HCEC 1CT (cell line): ENCODE data around the gene BICD2.
A peak's percentile ranks its signal among the peaks of the same experiment; 100 is the strongest.
"Not testable (repeated sequence)": the region's sequence is repeated elsewhere in the genome, so short reads cannot be mapped to it uniquely, and the experiment has no call there.

ENCODE experiments used
- DNase-seq: peaks from one replicate; pipeline ENCODE4 v3.0.0-alpha.2; 2017

BICD2 gene

DNA sequence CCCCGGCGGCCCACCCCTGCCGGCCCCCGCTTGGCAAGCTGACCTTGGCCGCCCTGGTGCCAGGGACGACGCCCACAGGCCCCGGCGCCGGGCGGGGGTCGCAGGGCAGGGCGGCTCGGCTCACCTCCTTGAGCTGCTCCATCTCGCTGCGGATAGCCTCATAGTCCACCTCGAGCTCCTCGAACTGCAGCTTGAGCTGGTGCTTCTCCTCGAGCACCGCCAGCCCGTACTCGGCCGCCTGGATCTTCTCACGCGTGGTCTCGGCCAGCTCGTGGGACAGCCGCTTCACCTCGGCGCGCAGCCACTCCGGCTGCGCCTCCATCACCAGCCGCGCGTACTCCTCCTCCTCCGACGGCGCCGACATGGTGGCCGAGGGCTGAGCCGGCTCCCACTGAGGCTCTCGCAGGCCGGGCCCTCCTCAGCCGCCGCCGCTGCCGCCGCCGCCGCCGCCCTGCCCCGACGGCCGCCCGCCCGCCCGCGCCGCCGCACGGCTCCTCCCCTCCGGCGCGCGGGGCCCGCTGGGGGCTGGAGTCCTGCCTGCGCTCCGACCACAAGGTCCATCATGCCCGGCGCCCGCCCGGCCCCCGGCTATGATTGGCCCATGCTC lies at the start of gene BICD2:
Gene BICD2, minus strand, starts transcription at position 453 of the 607 bp plus-strand sequence. Its CDS starts 89 bp downstream, at position 364.
- no peak for DNase-seq

GRCh38 chr9:92809629-92810326 lies 45.1 kb upstream of the BICD2 start:
- DNase-seq = not testable (repeated sequence)

DNA sequence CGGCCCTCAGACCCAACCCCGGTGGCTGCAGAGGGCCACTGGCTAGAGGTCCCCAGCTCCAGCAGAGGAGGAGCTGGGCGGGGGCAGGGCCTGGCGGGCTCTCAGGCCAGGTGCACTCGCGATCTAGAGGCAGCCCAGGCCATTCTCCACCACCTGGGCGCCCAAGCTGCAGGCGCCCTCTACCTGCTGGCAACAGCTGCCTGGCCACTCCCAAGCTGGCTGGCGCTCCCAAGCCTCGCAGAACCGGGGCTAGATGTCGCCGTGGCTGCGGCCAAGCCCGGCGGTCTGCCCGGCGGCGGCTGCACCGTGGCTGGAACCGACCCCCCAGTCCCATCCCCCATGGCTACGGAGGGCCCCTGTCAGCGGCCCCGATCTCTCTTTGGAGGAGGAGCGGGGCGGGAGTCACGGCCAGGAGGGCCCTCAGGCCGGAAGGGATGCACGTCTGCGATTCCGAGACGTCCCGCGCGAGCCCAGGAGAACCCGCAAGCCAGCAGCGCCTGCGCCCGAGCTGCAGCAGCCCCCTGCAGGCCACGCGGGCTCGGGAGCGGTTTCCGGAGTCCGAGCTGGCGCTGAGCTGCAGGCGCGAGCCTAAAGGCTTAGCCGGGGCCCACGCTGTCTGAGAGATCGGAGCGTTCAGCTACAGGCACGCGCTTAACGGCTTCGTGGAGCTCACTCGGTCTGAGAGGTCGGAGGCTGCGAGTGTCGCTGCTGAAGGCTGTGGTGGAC lies 44.3 kb upstream of the BICD2 start:
- peak; percentile 30 for DNase-seq

DNA sequence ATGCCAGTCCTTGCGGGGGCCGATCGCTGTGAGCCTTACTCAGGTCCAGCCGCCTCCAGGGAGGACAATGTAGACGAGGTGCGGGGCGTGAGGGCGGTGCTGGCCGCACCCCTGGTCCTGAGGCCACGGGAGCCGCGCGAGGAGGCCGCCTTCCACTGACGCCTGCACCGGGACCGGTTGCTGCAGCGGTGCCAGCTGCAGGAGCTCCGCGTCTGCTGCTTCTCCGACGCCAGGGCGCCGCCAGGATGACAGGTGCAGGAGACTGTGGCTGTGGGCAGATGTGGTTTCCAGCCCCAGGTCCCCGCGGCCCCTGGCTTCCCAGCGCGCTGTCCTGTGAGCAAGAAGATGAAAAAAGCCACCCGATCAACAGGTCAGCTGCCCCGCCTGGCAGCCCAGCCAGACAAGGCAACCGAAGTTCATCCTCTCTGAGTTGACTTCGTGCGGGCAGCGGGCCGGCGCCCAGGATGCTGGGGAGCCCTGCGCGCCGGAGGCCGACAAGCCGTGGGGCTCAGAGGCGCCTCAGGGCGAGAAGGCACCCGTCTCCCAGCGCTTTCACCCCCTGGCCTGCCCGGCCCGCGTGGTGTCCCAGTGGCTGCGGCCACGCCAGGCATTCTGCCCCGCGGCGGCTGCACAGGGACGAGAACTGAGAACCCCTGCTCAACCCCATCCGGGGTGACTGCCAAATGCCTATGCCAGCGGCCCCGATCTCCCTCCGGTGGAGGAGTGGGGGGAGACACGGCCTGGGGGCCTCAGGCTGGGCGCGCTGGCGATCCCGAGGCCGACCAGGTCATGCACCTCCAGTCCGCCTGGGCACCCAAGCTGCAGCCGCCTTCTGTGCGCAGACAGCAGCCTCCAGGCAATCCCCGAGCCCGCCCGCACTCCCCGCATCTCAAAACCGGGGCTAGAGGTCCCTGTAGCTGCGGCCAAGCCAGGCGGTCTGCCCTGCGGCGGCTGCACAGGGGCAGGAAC lies 43.4 kb upstream of the BICD2 start:
- DNase-seq = no peak

DNA sequence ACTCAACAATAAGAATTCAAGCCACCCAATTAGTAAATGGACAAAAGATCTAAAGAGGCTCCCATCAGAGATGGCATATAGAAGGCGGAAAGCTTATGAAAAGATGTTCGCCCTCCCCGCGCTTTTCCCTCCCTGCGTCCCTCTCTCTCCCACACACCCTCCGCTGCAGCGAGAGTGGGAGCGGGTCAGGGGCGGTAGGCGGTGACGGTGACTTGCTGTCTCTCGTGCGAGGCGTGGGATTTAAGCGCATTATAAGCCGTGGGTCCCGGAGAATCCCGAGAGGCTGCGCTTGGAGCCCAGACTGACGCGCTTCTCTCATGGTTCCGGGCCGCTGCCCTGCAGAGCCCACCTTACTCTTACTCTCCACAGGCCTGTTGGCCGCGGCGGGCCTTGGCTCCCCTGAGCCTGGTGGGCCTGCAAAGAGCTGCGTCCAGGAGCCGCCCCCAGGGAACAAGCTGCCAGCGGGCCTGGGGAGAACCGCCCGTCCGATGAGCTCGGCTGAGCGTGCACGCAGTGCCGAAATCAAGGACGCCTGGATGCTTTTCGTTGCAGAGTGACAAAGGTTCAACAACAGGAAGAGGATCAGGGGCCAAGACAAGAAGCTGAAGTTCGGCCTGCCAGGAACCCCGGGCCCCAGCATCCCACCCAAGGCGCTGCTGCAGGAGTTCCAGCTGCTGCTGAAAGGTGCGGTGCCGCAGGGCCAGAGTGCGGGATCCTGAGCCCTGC lies 42.6 kb upstream of the BICD2 start:
- DNase-seq = no peak

DNA sequence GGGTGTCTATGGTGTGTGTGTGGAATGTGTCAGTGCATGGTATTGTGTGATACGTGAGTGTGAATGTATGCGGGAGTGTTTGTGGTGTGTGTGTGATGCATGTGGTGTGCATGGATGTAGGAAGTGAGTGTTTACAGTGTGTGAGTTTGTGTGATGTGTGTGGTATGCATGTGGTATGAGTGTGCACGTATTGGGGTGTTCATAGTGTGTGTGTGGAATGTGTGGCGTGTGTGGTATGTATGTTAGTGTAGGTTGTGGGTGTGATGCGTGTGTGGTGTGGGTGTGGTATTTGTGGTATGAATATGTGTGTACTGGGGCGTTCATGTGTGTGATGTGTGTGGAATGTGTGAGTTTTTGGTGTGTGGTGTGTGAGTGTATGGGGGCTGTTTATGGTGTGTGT lies 40.1 kb upstream of the BICD2 start:
- DNase-seq = no peak

DNA sequence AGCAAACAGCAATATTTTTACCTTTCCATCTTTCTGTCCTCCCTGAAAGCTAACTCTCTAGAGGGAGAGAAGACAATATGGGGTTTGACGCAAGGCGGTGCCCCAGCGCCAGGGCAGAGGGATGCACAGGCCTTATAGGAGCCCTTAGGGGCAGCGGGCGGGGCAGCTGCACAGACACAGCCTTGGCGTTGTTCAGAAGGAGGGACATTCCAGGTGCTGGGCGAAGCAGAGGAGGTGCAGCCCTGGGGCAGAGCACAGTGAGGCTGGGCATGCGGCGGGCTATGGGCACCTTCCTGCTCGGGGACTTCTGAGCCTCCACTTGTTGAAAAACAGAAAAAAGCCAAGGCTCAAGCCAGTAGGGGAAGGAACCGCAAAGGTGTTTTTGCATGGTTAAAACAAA lies 33.7 kb upstream of the BICD2 start:
- no peak for DNase-seq

- not testable (repeated sequence) for DNase-seq
Observed at GRCh38 chr9:92796337-92796804, 31.7 kb upstream of the BICD2 start.

- no peak for DNase-seq
Observed at GRCh38 chr9:92795598-92796336, 31.1 kb upstream of the BICD2 start.

- no peak for DNase-seq
Observed at GRCh38 chr9:92795000-92795399, 30.4 kb upstream of the BICD2 start.

GRCh38 chr9:92794426-92794825 lies 29.8 kb upstream of the BICD2 start:
- DNase-seq = no peak

- peak; percentile 58 for DNase-seq
Observed at GRCh38 chr9:92790542-92791527, 26.2 kb upstream of the BICD2 start.

DNA sequence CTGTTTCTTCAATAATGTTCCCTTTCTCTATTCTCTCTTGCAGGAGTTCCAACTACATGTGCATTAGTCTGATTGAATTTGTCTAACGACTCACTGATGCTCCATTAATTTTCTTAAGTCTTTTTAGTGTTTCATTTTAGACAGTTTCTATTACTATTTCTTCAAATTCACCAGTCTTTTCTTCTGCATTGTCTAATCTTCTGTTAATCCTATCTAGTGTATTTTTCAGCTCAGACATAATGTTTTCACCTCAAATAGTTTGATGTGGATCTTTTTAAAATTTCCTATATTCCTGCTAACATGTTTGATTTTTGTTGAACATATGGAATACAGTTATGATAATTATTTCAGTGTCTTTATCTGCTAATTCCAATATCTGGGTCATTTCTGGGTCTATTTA lies 21.7 kb upstream of the BICD2 start:
- no peak for DNase-seq

GRCh38 chr9:92781899-92782298 lies 17.3 kb upstream of the BICD2 start:
- DNase-seq = no peak

DNA sequence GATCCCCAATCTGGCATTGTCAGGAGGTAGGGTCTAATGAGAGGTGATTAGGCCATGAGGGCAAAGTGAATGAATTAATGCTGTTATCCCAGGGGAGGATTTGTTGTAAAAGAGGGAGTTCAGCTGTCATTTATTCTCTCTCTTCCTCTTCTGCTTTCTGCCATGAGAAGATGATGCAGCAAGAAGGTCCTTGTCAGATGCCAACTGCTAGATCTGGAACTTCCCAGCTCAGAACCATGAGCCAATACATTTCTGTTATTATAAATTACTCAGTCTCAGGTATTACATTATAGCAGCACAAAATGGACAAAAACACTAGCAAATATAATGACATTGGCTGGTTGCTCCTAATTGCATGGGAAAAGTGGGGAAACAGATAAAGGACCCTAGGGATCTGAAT lies 15.6 kb upstream of the BICD2 start:
- no peak for DNase-seq

DNA sequence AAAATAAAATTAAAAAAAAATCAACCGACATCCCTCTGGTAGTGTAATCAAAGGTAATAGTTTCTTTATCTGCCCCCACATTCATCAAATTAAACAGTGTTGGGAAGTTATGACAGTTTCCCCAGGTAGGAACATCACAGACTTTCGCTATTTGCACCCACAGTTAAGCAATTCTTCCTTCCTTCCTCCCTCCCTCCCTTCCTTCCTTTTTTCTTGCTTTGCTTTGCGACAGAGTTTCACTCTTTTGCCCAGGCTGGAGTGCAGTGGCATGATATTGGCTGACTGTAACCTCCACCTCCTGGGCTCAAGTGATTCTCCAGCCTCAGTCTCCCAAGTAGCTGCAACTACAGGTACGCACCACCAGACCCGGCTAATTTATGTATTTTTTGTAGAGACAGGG lies 10.8 kb upstream of the BICD2 start:
- no peak for DNase-seq

DNA sequence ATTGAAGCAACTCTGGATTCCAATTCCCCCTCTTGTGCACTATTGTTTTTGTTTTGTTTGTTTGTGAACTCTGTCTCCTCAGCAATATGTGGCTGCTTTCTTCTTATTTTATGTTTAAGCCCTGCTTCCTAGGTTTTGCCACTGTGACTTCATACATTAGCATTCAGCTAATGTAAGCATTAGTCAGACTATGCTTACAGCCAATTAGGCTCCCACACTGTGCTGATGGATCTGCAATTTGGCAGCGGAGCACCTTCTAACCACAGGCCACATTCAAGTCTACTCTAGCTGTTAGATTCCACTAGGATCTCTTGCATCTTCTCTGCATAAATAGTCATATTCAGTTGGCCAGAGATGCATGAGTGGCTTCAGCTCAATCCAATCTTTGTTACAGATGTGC lies 9.6 kb upstream of the BICD2 start:
- DNase-seq = peak; percentile 90

DNA sequence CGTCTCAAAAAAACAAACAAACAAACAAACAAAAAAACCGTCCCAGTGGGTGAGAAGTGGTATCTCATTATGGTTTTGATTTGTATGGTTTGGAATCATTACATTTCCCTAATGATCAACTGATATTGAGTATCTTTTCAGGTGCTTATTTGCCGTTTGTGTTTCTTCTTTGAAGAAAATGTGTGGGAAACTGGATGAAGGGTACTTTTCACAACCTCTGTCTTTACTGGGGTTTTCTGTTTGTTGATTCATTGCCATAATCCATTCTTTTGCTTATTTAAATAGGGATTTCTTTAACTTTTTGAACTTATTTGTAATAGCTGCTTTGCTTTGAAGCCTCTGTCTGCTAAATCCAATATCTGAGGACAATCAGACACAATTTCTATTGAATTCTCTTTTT lies 9.2 kb upstream of the BICD2 start:
- DNase-seq = no peak

- no peak for DNase-seq
Observed at GRCh38 chr9:92771309-92771708, 6.7 kb upstream of the BICD2 start.

- DNase-seq = no peak
Observed at GRCh38 chr9:92770360-92770995, 5.8 kb upstream of the BICD2 start.
